Osteocyte (in vitro differentiated cells): ENCODE measurements around the gene TGFBR3. TPM values are rescaled to one million over a fixed set of nuclear protein-coding genes. Genes with fewer than 3 reads are reported as not detected.
"Not testable (repeated sequence)": the region's sequence is repeated elsewhere in the genome, so short reads cannot be mapped to it uniquely, and the experiment has no call there.

Experiments used
- DNase-seq: peaks from one replicate; pipeline ENCODE4 v3.0.0; 2021; ENCODE audit warnings: mixed read lengths; ENCODE audit not compliant: unreplicated experiment; ENCODE audit errors: extremely low spot score
- H3K27ac Mint-ChIP-seq: one replicate; pipeline ENCODE4 v1.8.0; 2021; ENCODE audit warnings: mild to moderate bottlenecking, mixed read lengths; ENCODE audit not compliant: unreplicated experiment
- H3K27me3 Mint-ChIP-seq: one replicate; pipeline ENCODE4 v1.8.0; 2021; ENCODE audit warnings: mixed read lengths; ENCODE audit not compliant: unreplicated experiment
- H3K36me3 Mint-ChIP-seq: one replicate; pipeline ENCODE4 v1.8.0; 2021; ENCODE audit warnings: mixed read lengths; ENCODE audit not compliant: unreplicated experiment
- H3K4me1 Mint-ChIP-seq: one replicate; pipeline ENCODE4 v1.8.0; 2021; ENCODE audit warnings: mixed read lengths; ENCODE audit not compliant: unreplicated experiment
- H3K4me3 Mint-ChIP-seq: one replicate; pipeline ENCODE4 v1.8.0; 2021; ENCODE audit warnings: mild to moderate bottlenecking, moderate library complexity, mixed read lengths; ENCODE audit not compliant: unreplicated experiment
- H3K9me3 Mint-ChIP-seq: one replicate; pipeline ENCODE4 v1.8.0; 2021; ENCODE audit warnings: mixed read lengths; ENCODE audit not compliant: unreplicated experiment
- CTCF ChIP-seq: fragments of 200-600 bp; sonication (generic); IDR thresholded peaks from 2 replicates; pipeline ENCODE4 v1.5.0; 2021; ENCODE audit warnings: antibody characterized with exemption, mild to moderate bottlenecking, moderate library complexity
- total RNA-seq: library from RNA; stranded (reverse); gene quantifications from 2 replicates; pipeline ENCODE4 v1.2.1, GENCODE V29; 2021

TGFBR3 gene
- total RNA-seq, 1 donor from 2014 or later, result 14.1 TPM

- Mint-ChIP-seq H3K4me3 (no peak overlapping the region), H3K27ac (no peak overlapping the region), H3K9me3 (peaks cover 5% of the 10 kb centered on the region), H3K36me3 (no peaks in the 10 kb centered on the region), H3K4me1 (peaks cover 7% of the 10 kb centered on the region), H3K27me3 (no peaks in the 10 kb centered on the region)
- DNase-seq, result no peak
- TF ChIP-seq CTCF, result no peak
Measured at GRCh38 chr1:91673613-91674012, 212.3 kb downstream of the TGFBR3 start.

- H3K27me3 Mint-ChIP-seq, result no peaks in the 10 kb centered on the region
- H3K9me3 Mint-ChIP-seq, result peaks cover 2% of the 10 kb centered on the region
- no peak for DNase-seq
- peaks cover 7% of the 10 kb centered on the region for H3K4me1 Mint-ChIP-seq
- no peak for TF ChIP-seq CTCF
- no peak overlapping the region for H3K27ac Mint-ChIP-seq
- H3K36me3 Mint-ChIP-seq, result no peaks in the 10 kb centered on the region
- H3K4me3 Mint-ChIP-seq, result no peak overlapping the region
Measured at GRCh38 chr1:91672601-91673161, 213.3 kb downstream of the TGFBR3 start.

GRCh38 chr1:91670781-91671180 lies 215.2 kb downstream of the TGFBR3 start:
- Mint-ChIP-seq H3K9me3 (no peaks in the 10 kb centered on the region), H3K27me3 (no peaks in the 10 kb centered on the region), H3K36me3 (no peaks in the 10 kb centered on the region), H3K27ac (no peak overlapping the region), H3K4me1 (peaks cover 13% of the 10 kb centered on the region), H3K4me3 (no peak overlapping the region)
- TF ChIP-seq CTCF, result no peak
- no peak for DNase-seq

GRCh38 chr1:91669584-91670350 lies 216.2 kb downstream of the TGFBR3 start:
- H3K27me3 Mint-ChIP-seq, result no peaks in the 10 kb centered on the region
- H3K27ac Mint-ChIP-seq, result no peak overlapping the region
- TF ChIP-seq CTCF, result no peak
- H3K4me3 Mint-ChIP-seq, result no peak overlapping the region
- DNase-seq, result no peak
- H3K9me3 Mint-ChIP-seq, result no peaks in the 10 kb centered on the region
- H3K36me3 Mint-ChIP-seq, result no peaks in the 10 kb centered on the region
- H3K4me1 Mint-ChIP-seq, result peaks cover 13% of the 10 kb centered on the region

GRCh38 chr1:91666651-91667050 lies 219.3 kb downstream of the TGFBR3 start:
- H3K36me3 Mint-ChIP-seq, H3K4me3 Mint-ChIP-seq, H3K9me3 Mint-ChIP-seq, H3K27ac Mint-ChIP-seq, H3K27me3 Mint-ChIP-seq, DNase-seq, H3K4me1 Mint-ChIP-seq: not testable (repeated sequence)
